Measurements from ENCODE around the gene PNPLA7. TPM values are rescaled to one million over a fixed set of nuclear protein-coding genes. Genes with fewer than 3 reads are reported as not detected.
A peak's percentile ranks its signal among the peaks of the same experiment; 100 is the strongest.
"Not testable (repeated sequence)": the region's sequence is repeated elsewhere in the genome, so short reads cannot be mapped to it uniquely, and the experiment has no call there.

PNPLA7 gene
- total and polyA plus RNA-seq, 7 donors, result 1.8 to 12.2 (median 8.2) TPM

DNA sequence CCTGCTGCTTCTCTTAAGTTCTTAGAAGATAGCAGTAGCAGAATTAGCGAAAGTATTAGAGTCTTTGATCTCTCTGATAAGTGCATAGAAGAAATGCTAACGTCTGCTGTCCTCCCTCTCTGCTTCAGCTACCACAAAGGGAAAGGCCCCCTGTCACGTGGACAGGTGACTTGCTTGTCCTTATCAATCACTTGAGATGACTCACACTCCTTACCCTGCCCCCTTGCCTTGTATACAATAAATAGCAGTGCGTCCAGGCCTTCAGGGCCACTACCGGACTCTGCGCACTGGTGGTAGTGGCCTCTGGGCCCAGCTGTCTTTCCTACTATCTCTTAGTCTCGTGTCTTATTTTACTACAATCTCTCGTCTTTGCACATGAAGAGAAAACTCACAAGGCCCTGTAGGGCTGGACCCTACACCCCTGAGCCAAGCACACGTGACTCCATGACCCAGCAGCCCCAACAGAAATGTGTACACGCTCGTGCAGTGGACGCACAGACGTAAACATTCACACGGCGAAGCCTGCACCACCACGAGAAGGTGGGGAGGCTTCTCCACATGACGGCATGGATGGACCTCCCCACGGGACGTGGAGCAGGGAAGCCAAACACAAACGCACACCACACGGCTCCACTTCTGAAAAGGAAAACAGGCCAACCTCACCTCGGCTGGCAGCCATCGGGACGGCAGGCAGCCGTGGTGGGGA, 38.3 kb downstream of the PNPLA7 start:
- 88 to 91% methylated on average over 25 of the region's 25 CpGs for WGBS, 2 donors
- intact Hi-C loops (cut with DNase I), result no loop called here
- Histone ChIP-seq H3K27ac (no peak overlapping the region), H3K9me3 (no peaks in the 10 kb centered on the region), H3K27me3 (no peaks in the 10 kb centered on the region), H3K36me3 (peaks cover 0 to 4% (median 0%) of the 10 kb centered on the region in 4 donors), H3K4me1 (no peaks in the 10 kb centered on the region), H3K4me3 (no peak overlapping the region)
- TF ChIP-seq, protein P1, sequence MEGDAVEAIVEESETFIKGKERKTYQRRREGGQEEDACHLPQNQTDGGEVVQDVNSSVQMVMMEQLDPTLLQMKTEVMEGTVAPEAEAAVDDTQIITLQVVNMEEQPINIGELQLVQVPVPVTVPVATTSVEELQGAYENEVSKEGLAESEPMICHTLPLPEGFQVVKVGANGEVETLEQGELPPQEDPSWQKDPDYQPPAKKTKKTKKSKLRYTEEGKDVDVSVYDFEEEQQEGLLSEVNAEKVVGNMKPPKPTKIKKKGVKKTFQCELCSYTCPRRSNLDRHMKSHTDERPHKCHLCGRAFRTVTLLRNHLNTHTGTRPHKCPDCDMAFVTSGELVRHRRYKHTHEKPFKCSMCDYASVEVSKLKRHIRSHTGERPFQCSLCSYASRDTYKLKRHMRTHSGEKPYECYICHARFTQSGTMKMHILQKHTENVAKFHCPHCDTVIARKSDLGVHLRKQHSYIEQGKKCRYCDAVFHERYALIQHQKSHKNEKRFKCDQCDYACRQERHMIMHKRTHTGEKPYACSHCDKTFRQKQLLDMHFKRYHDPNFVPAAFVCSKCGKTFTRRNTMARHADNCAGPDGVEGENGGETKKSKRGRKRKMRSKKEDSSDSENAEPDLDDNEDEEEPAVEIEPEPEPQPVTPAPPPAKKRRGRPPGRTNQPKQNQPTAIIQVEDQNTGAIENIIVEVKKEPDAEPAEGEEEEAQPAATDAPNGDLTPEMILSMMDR (IDR thresholded peaks at IDR 0.05), result no peak
- no peak for TF ChIP-seq EP300 (IDR thresholded peaks at IDR 0.05)
- no peak for TF ChIP-seq POLR2AphosphoS5 (IDR thresholded peaks at IDR 0.05)
- TF ChIP-seq POLR2A (IDR thresholded peaks at IDR 0.05), result no peak
- DNase-seq, result peak; percentile 10

DNA sequence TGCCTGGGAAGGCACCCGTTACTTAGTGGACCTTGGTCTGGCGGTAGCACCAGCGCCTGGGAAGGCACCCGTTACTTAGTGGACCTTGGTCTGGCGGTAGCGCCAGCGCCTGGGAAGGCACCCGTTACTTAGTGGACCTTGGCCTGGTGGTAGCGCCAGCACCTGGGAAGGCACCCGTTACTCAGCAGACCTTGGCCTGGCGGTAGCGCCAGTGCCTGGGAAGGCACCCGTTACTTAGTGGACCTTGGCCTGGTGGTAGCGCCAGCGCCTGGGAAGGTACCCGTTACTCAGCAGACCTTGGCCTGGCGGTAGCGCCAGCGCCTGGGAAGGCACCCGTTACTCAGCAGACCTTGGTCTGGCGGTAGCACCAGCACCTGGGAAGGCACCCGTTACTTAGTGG, 39.1 kb downstream of the PNPLA7 start:
- H3K36me3 ChIP-seq; intact Hi-C loops (cut with DNase I); H3K27ac ChIP-seq; H3K9me3 ChIP-seq; H3K4me3 ChIP-seq; H3K27me3 ChIP-seq; H3K4me1 ChIP-seq: not testable (repeated sequence)
- peak; percentile 43 for DNase-seq
- WGBS, 2 donors, result 85 to 94% methylated on average over 22 of the region's 22 CpGs

- Histone ChIP-seq H3K27me3 (no peaks in the 10 kb centered on the region), H3K4me1 (no peaks in the 10 kb centered on the region), H3K9me3 (no peaks in the 10 kb centered on the region), H3K27ac (no peak overlapping the region), H3K4me3 (no peak overlapping the region), H3K36me3 (no peaks in the 10 kb centered on the region)
- DNase-seq, result peak; percentile 7
- WGBS, 2 donors, result 80 to 89% methylated on average over 14 of the region's 14 CpGs
- TF ChIP-seq POLR2A (IDR thresholded peaks at IDR 0.05) (no peak), POLR2AphosphoS5 (IDR thresholded peaks at IDR 0.05) (no peak), EP300 (IDR thresholded peaks at IDR 0.05) (no peak)
- intact Hi-C loops (cut with DNase I), result no loop called here
Observed at GRCh38 chr9:137509198-137509597, 41.0 kb downstream of the PNPLA7 start.

- DNase-seq, result peak; percentile 56
- H3K27ac ChIP-seq, result no peak overlapping the region
- peaks cover 0 to under 1% (median 0%) of the 10 kb centered on the region in 4 donors for H3K36me3 ChIP-seq
- H3K4me3 ChIP-seq, result no peak overlapping the region
- intact Hi-C loops (cut with DNase I), result no loop called here
- TF ChIP-seq, protein P1 (IDR thresholded peaks at IDR 0.05), result no peak
- no peak for TF ChIP-seq EP300 (IDR thresholded peaks at IDR 0.05)
- no peak for TF ChIP-seq POLR2A (IDR thresholded peaks at IDR 0.05)
- no peak for TF ChIP-seq POLR2AphosphoS5 (IDR thresholded peaks at IDR 0.05)
- no peaks in the 10 kb centered on the region for H3K4me1 ChIP-seq
- no peaks in the 10 kb centered on the region for H3K27me3 ChIP-seq
- no peaks in the 10 kb centered on the region for H3K9me3 ChIP-seq
- WGBS, 2 donors, result 90 to 91% methylated on average over 26 of the region's 26 CpGs
Observed at GRCh38 chr9:137506702-137507171, 43.5 kb downstream of the PNPLA7 start.

GRCh38 chr9:137506274-137506673, 43.9 kb downstream of the PNPLA7 start:
- no peaks in the 10 kb centered on the region for H3K9me3 ChIP-seq
- DNase-seq, result peak; percentile 42
- WGBS, 2 donors, result 79 to 94% methylated on average over 15 of the region's 15 CpGs
- no peaks in the 10 kb centered on the region for H3K4me1 ChIP-seq
- H3K27ac ChIP-seq, result no peak overlapping the region
- H3K36me3 ChIP-seq, result peaks cover 0 to 5% (median 0%) of the 10 kb centered on the region in 4 donors
- H3K27me3 ChIP-seq, result no peaks in the 10 kb centered on the region
- H3K4me3 ChIP-seq, result no peak overlapping the region
- intact Hi-C loops (cut with DNase I), result no loop called here
- TF ChIP-seq EP300 (IDR thresholded peaks at IDR 0.05) (no peak), POLR2AphosphoS5 (IDR thresholded peaks at IDR 0.05) (no peak)

- intact Hi-C loops (cut with DNase I), result no loop called here
Observed at GRCh38 chr9:137505421-137506140, 44.6 kb downstream of the PNPLA7 start.

More at GRCh38 chr9:137505421-137506140, 44.6 kb downstream of the PNPLA7 start:
- Histone ChIP-seq H3K9me3 (no peaks in the 10 kb centered on the region), H3K4me3 (no peak overlapping the region), H3K27ac (no peak overlapping the region), H3K4me1 (no peaks in the 10 kb centered on the region), H3K27me3 (no peaks in the 10 kb centered on the region), H3K36me3 (peaks cover 0 to 12% (median 0%) of the 10 kb centered on the region in 4 donors)
- DNase-seq, result peak; percentile 49
- WGBS, 2 donors, result 93 to 94% methylated on average over 28 of the region's 28 CpGs
- TF ChIP-seq EP300 (IDR thresholded peaks at IDR 0.05), result no peak
- TF ChIP-seq POLR2A (IDR thresholded peaks at IDR 0.05), result no peak
- no peak for TF ChIP-seq POLR2AphosphoS5 (IDR thresholded peaks at IDR 0.05)
- TF ChIP-seq, protein P1 (IDR thresholded peaks at IDR 0.05), result no peak
